SK-N-SH (cell line): Measurements from ENCODE around the gene DQX1. TPM values are rescaled to one million over a fixed set of nuclear protein-coding genes. Genes with fewer than 3 reads are reported as not detected.
A peak's percentile ranks its signal among the peaks of the same experiment; 100 is the strongest.

ENCODE experiments used
- CTCF ChIA-PET: fragments of 300-600, 350-600 bp; formaldehyde crosslinking; extraction: SDS; loops from one replicate; lab custom pipeline; 2021; lab: Yijun Ruan, JAX
- POLR2A ChIA-PET: fragments of 350-600 bp; sonication (Branson Sonifier 250); formaldehyde crosslinking; extraction: SDS; loops from one replicate; lab custom pipeline; 2020; ENCODE audit warnings: antibody characterized with exemption, inconsistent platforms; lab: Yijun Ruan, JAX
- DNase-seq: peaks from one replicate; pipeline ENCODE4 v3.0.0; 2012
- H2AFZ ChIP-seq: fragments of 200-600 bp; sonication (generic); 2 replicates; pipeline ENCODE4 v1.8.1; 2016; ENCODE audit warnings: antibody characterized with exemption, mild to moderate bottlenecking, low read depth
- H3F3A ChIP-seq: fragments of 200-600 bp; sonication (generic); replicated peaks from 2 replicates; pipeline ENCODE3; 2016; ENCODE audit warnings: antibody characterized with exemption, mild to moderate bottlenecking; ENCODE audit not compliant: insufficient read depth
- H3K27ac ChIP-seq, 2 experiments: fragments of 200-500 bp in 1 of 2; fragments of 200-600 bp in 1 of 2; sonication (Bioruptor generic) in 1 of 2; sonication (generic), shearing (Covaris generic) in 1 of 2; 2 replicates each; pipeline versions ENCODE4 v1.5.1 to v1.6.1; 2014 to 2016; ENCODE audit warnings: low read depth in 2 of 2, inconsistent platforms in 1 of 2, low read length in 1 of 2, mild to moderate bottlenecking in 1 of 2, mixed read lengths in 1 of 2
- H3K27me3 ChIP-seq: fragments of 200-600 bp; sonication (generic), shearing (Covaris generic); 2 replicates; pipeline ENCODE4 v1.6.1; 2016; ENCODE audit warnings: mixed run types; ENCODE audit not compliant: insufficient read depth
- H3K36me3 ChIP-seq, 2 experiments: fragments of 200-500 bp in 1 of 2; fragments of 200-600 bp in 1 of 2; sonication (Bioruptor generic) in 1 of 2; sonication (generic) in 1 of 2; replicated peaks in 1 of 2; 2 replicates each; pipeline versions ENCODE3 to v1.5.1; 2014 to 2016; ENCODE audit warnings: low read length in 1 of 2, mild to moderate bottlenecking in 1 of 2; ENCODE audit not compliant: insufficient read depth in 2 of 2, control insufficient read depth in 1 of 2
- H3K4me1 ChIP-seq, 2 experiments: fragments of 200-500 bp in 1 of 2; fragments of 200-600 bp in 1 of 2; sonication (Bioruptor generic) in 1 of 2; sonication (generic), shearing (Covaris generic) in 1 of 2; 2 replicates each; pipeline versions ENCODE4 v1.5.1 to v1.6.1; 2014 to 2016; ENCODE audit warnings: low read depth in 1 of 2, low read length in 1 of 2, mixed run types in 1 of 2; ENCODE audit not compliant: insufficient read depth in 2 of 2, control insufficient read depth in 1 of 2
- H3K4me2 ChIP-seq: fragments of 200-600 bp; sonication (generic), shearing (Covaris generic); 2 replicates; pipeline ENCODE4 v1.6.1; 2017; ENCODE audit warnings: mixed run types
- H3K4me3 ChIP-seq, 2 experiments: fragments of 200-500 bp in 1 of 2; fragments of 200-600 bp in 1 of 2; sonication (Bioruptor generic) in 1 of 2; sonication (generic), shearing (Covaris generic) in 1 of 2; 2 replicates each; pipeline versions ENCODE4 v1.5.1 to v1.8.1; 2014 to 2016; ENCODE audit warnings: low read depth in 2 of 2, inconsistent platforms in 1 of 2, low read length in 1 of 2, mild to moderate bottlenecking in 1 of 2, mixed read lengths in 1 of 2, moderate library complexity in 1 of 2
- H3K79me2 ChIP-seq: fragments of 200-600 bp; sonication (generic); 2 replicates; pipeline ENCODE4 v1.8.1; 2017; ENCODE audit warnings: mild to moderate bottlenecking; ENCODE audit not compliant: insufficient read depth
- H3K9ac ChIP-seq: fragments of 200-600 bp; sonication (generic); 2 replicates; pipeline ENCODE4 v1.6.1; 2017; ENCODE audit warnings: mixed run types
- H3K9me2 ChIP-seq: fragments of 200-600 bp; sonication (generic); 2 replicates; pipeline ENCODE4 v1.6.1; 2017; ENCODE audit warnings: mixed run types
- H3K9me3 ChIP-seq: fragments of 200-600 bp; sonication (generic); 2 replicates; pipeline ENCODE4 v1.6.1; 2017; ENCODE audit warnings: mixed run types, mild to moderate bottlenecking, moderate library complexity
- H4K20me1 ChIP-seq: fragments of 200-600 bp; sonication (generic); 2 replicates; pipeline ENCODE4 v1.6.1; 2017; ENCODE audit warnings: mild to moderate bottlenecking, mixed run types; ENCODE audit not compliant: insufficient read depth
- CTCF ChIP-seq: fragments of 200-600 bp; sonication (generic); IDR thresholded peaks from 2 replicates; pipeline ENCODE4 v1.6.1; 2017; ENCODE audit warnings: antibody characterized with exemption, mild to moderate bottlenecking, moderate library complexity
- ELF1 ChIP-seq: IDR thresholded peaks from 2 replicates; pipeline ENCODE4 v1.4.0; 2012
- EP300 ChIP-seq, 2 experiments: IDR thresholded peaks; 2 replicates each; pipeline versions ENCODE4 v1.4.0 to v1.6.1; 2012; ENCODE audit warnings: borderline replicate concordance in 1 of 2, low read depth in 1 of 2, low read length in 1 of 2
- GABPA ChIP-seq: IDR thresholded peaks from 2 replicates; pipeline ENCODE4 v1.4.0; 2012; ENCODE audit warnings: low read depth, mild to moderate bottlenecking
- MXI1 ChIP-seq: IDR thresholded peaks from 2 replicates; pipeline ENCODE4 v1.6.1; 2012; ENCODE audit warnings: mild to moderate bottlenecking, low read depth, low read length, improper control_type of control experiment
- NFIC ChIP-seq: IDR thresholded peaks from 2 replicates; pipeline ENCODE4 v1.4.0; 2012; ENCODE audit warnings: borderline replicate concordance
- PBX3 ChIP-seq: IDR thresholded peaks from 2 replicates; pipeline ENCODE4; 2012
- POLR2AphosphoS5 ChIP-seq: IDR thresholded peaks from 2 replicates; pipeline ENCODE4 v1.6.1; 2012; ENCODE audit warnings: low read depth, low read length
- RAD21 ChIP-seq: IDR thresholded peaks from 2 replicates; pipeline ENCODE4 v1.6.1; 2012; ENCODE audit warnings: mild to moderate bottlenecking, low read length
- RCOR1 ChIP-seq: fragments of 150-350 bp; IDR thresholded peaks from 2 replicates; pipeline ENCODE4 v1.6.1; 2017; ENCODE audit warnings: antibody characterized with exemption, low read length
- REST ChIP-seq: IDR thresholded peaks from 2 replicates; pipeline ENCODE4 v1.6.1; 2012; ENCODE audit warnings: mild to moderate bottlenecking, low read depth, low read length, moderate library complexity
- RFX5 ChIP-seq: IDR thresholded peaks from 2 replicates; pipeline ENCODE4 v1.6.1; 2012; ENCODE audit warnings: mild to moderate bottlenecking, improper control_type of control experiment, low read length
- SIN3A ChIP-seq: IDR thresholded peaks from 2 replicates; pipeline ENCODE4 v1.6.1; 2012; ENCODE audit warnings: low read depth, mild to moderate bottlenecking, low read length, moderate library complexity, borderline replicate concordance
- TAF1 ChIP-seq: IDR thresholded peaks from 2 replicates; pipeline ENCODE4 v1.6.1; 2012; ENCODE audit warnings: low read depth, mild to moderate bottlenecking, low read length, moderate library complexity, borderline replicate concordance
- USF1 ChIP-seq: IDR thresholded peaks from 2 replicates; pipeline ENCODE4 v1.4.0; 2012; ENCODE audit warnings: low read depth, borderline replicate concordance
- YY1 ChIP-seq: IDR thresholded peaks from 2 replicates; pipeline ENCODE4 v1.4.0; 2012; ENCODE audit warnings: low read depth, mild to moderate bottlenecking
- ZBTB33 ChIP-seq: IDR thresholded peaks from 2 replicates; pipeline ENCODE4 v1.4.0; 2012; ENCODE audit warnings: low read depth, borderline replicate concordance
- WGBS: methylation state at CpG from one replicate; pipeline ENCODE4 v1.1.6; 2017; ENCODE audit warnings: low lambda C conversion rate; 5-methylcytosine and 5-hydroxymethylcytosine counted together
- polyA plus RNA-seq, 3 experiments: library from polyadenylated mRNA; depleted of rRNA; stranded (reverse); fragments of >200 nt; gene quantifications; 2 replicates each; pipeline ENCODE4 v1.2.3, GENCODE V29; 2012

Gene DQX1
- polyA plus RNA-seq, 1 of the 3 experiments (the other 2 are of a cell fraction) = 1.6 TPM

- TF ChIP-seq ZBTB33 = no peak
- no peak for TF ChIP-seq RAD21
- TF ChIP-seq GABPA = no peak
- no peak for TF ChIP-seq CTCF
- TF ChIP-seq NFIC = no peak
- no peak for TF ChIP-seq EP300 (IDR thresholded peaks at IDR 0.05; ENCODE audit: borderline replicate concordance in 1 of 2, low read depth in 1 of 2, low read length in 1 of 2)
- TF ChIP-seq USF1 = no peak
- TF ChIP-seq, all 33 proteins: peak for 0
Measured at GRCh38 chr2:74472945-74473258, 53.1 kb downstream of the DQX1 start (continued).

- Histone ChIP-seq H3K9me2 (no peaks in the 10 kb centered on the region), H3K79me2 (peaks cover 16% of the 10 kb centered on the region; the same call in 1 of the 2 replicates), H3K9me3 (no peaks in the 10 kb centered on the region), H3F3A (peaks cover 34% of the 10 kb centered on the region), H2AFZ (peak within 1 kb of the TSS; percentile 81), H3K4me1 (peaks cover 6 to 7% of the 10 kb centered on the region in 2 experiments; a peak in 2 of 4 replicates), H3K9ac (peak within 1 kb of the TSS; percentile 72), H4K20me1 (no peaks in the 10 kb centered on the region), H3K4me2 (peak within 1 kb of the TSS; percentile 93), H3K27ac (peak within 1 kb of the TSS; percentile 78 to 94), H3K27me3 (no peaks in the 10 kb centered on the region), H3K4me3 (peak within 1 kb of the TSS; percentile 68 to 74), H3K36me3 (peaks cover 19 to 27% of the 10 kb centered on the region in 2 experiments)
- 1% methylated on average over 60 of the region's 66 CpGs for WGBS
- DNase-seq = peak; percentile 85
- CTCF ChIA-PET = interaction anchor here (0.9 to 3.9 kb wide), 5 partner anchors 10 to 115 kb away, joined by 3 to 28 read pairs (median 3); partner anchors contain the start of genes CCDC142 and TTC31
- POLR2A ChIA-PET = interaction anchor here (0.9 to 6.9 kb wide), 13 partner anchors 10 to 115 kb away, joined by 3 to 60 read pairs (median 4); partner anchors contain the start of genes AUP1, CCDC142, HTRA2 and INO80B
- no peak for TF ChIP-seq CTCF
- peak; percentile 89 for TF ChIP-seq ELF1
- no peak for TF ChIP-seq RFX5
- 0 out of 2 replicates have a peak, but pooled peaks have one; percentile 17 for TF ChIP-seq RCOR1
- TF ChIP-seq PBX3 = peak; percentile 79
- peak; percentile 99 for TF ChIP-seq POLR2AphosphoS5
- peak; percentile 62; the same call in 1 of the 2 replicates for TF ChIP-seq REST
- TF ChIP-seq YY1 = peak; percentile 92
- TF ChIP-seq SIN3A = peak; percentile 98
- TF ChIP-seq MXI1 = peak; percentile 85
- peak; percentile 92 for TF ChIP-seq TAF1
Measured at GRCh38 chr2:74472086-74472944, 53.7 kb downstream of the DQX1 start, which contains the start of gene MRPL53. TSS of gene MRPL53 (minus strand) at chr2:74472680. CDS start at chr2:74472660, 20 bp downstream.
